Activated CD8-positive, alpha-beta T cell treated with anti-CD3 and anti-CD28 coated beads for 36 hours (primary cell): Measurements from ENCODE around the gene DNAI1. TPM values are rescaled to one million over a fixed set of nuclear protein-coding genes. Genes with fewer than 3 reads are reported as not detected.

Experiments used
- ATAC-seq: fragments of 200-7000 bp; cut with Tn5 transposase; one replicate; pipeline ENCODE4 v1.10.0; 2021; ENCODE audit warnings: mild to moderate bottlenecking, moderate library complexity
- CTCF ChIA-PET: fragments of 350-600 bp; sonication (Branson Sonifier 250); formaldehyde crosslinking; loops from one replicate; lab custom pipeline; 2021; ENCODE audit warnings: antibody characterized with exemption; lab: Charles Lee
- POLR2A ChIA-PET: fragments of 350-600 bp; sonication (Branson Sonifier 250); formaldehyde crosslinking; loops from one replicate; lab custom pipeline; 2021; ENCODE audit warnings: antibody characterized with exemption; lab: Charles Lee
- DNase-seq: peaks from one replicate; pipeline ENCODE4 v3.0.0-alpha.2; 2020
- H3K27ac Mint-ChIP-seq: one replicate; pipeline ENCODE4 v1.8.0; 2021; ENCODE audit warnings: mild to moderate bottlenecking, mixed read lengths
- H3K27me3 Mint-ChIP-seq: one replicate; pipeline ENCODE4 v1.8.0; 2021; ENCODE audit warnings: mixed read lengths
- H3K36me3 Mint-ChIP-seq: one replicate; pipeline ENCODE4 v1.8.0; 2021; ENCODE audit warnings: low read depth, mixed read lengths
- H3K4me1 Mint-ChIP-seq: one replicate; pipeline ENCODE4 v1.8.0; 2021; ENCODE audit warnings: low read depth, mixed read lengths
- H3K4me3 Mint-ChIP-seq: one replicate; pipeline ENCODE4 v1.8.0; 2021; ENCODE audit warnings: mild to moderate bottlenecking, moderate library complexity, mixed read lengths
- H3K9me3 Mint-ChIP-seq: one replicate; pipeline ENCODE4 v1.8.0; 2021; ENCODE audit warnings: mixed read lengths
- intact Hi-C: fragments of 100-400 bp; cut with micrococcal nuclease; formaldehyde crosslinking; loops from one replicate; pipeline ENCODE4 v1.10.0; 2022
- total RNA-seq, 2 experiments: library from RNA; stranded (reverse); gene quantifications; one replicate each; pipeline ENCODE4 v1.2.3, GENCODE V29; 2021
- TF ChIP-seq, protein P1 (sequence below): fragments of 200-600 bp; IDR thresholded peaks from one replicate; pipeline ENCODE4 v1.8.0; 2022; ENCODE audit warnings: antibody characterized with exemption, mild to moderate bottlenecking

Gene DNAI1
- total RNA-seq, 2 experiments from 2014 or later: 0.18 TPM; not detected in 1

DNA sequence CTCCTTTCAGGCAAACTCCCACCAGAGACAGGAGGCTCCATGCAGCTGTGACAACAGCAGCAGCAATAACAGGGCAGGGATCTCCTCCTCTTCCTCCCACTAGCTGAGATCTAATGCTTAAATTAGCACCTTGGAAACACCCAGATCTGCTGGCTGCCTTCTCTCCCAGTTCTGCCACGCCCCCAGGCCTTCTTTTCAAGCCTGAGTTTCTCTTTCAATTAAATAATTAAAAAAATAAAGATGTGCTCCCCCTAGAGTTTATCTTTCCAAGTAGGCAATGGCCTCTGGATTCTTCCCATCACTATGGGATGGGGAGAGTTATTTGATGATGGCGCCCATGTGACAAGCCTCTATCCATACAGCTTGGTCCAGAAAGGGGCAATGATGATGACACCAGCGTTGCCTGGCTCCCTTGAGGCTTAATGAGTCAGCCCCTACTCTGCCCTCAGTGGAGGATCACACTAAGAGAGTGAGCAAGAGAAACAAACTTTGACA, 4.0 kb upstream of the DNAI1 start:
- TF ChIP-seq, protein P1, sequence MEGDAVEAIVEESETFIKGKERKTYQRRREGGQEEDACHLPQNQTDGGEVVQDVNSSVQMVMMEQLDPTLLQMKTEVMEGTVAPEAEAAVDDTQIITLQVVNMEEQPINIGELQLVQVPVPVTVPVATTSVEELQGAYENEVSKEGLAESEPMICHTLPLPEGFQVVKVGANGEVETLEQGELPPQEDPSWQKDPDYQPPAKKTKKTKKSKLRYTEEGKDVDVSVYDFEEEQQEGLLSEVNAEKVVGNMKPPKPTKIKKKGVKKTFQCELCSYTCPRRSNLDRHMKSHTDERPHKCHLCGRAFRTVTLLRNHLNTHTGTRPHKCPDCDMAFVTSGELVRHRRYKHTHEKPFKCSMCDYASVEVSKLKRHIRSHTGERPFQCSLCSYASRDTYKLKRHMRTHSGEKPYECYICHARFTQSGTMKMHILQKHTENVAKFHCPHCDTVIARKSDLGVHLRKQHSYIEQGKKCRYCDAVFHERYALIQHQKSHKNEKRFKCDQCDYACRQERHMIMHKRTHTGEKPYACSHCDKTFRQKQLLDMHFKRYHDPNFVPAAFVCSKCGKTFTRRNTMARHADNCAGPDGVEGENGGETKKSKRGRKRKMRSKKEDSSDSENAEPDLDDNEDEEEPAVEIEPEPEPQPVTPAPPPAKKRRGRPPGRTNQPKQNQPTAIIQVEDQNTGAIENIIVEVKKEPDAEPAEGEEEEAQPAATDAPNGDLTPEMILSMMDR: no peak
- DNase-seq (peak; percentile 65), ATAC-seq (peak; percentile 38)
- peaks cover 48% of the 10 kb centered on the region for H3K4me1 Mint-ChIP-seq
- peaks cover 2% of the 10 kb centered on the region for H3K27me3 Mint-ChIP-seq
- H3K36me3 Mint-ChIP-seq: no peaks in the 10 kb centered on the region
- CTCF ChIA-PET: interaction anchor here (0.8 to 4.6 kb wide), 9 partner anchors 8 to 117 kb away, joined by 3 to 18 read pairs (median 4); no protein-coding TSS in a partner anchor
- no peaks in the 10 kb centered on the region for H3K9me3 Mint-ChIP-seq
- H3K4me3 Mint-ChIP-seq: no peak overlapping the region
- POLR2A ChIA-PET: no interaction called here
- intact Hi-C loops: no loop called here
- H3K27ac Mint-ChIP-seq: no peak overlapping the region

DNA sequence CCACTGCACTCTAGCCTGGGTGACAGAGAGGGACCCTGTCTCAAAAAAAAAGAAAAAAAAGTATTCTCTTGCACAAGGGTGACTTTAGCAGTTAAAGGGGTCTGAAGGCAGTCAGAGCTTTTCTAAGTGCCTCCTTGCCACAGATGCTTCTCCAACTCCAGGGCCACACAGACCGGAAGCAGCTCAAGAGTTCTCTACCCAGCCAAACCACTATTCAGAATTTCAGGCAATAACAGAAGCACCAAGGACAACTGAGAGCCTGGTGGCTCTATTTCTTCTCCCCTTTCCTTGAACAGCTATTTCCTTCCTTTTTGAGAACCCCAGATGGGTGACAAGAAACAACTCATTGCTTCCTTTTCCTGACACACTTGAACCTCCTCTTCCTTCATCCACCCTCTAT, 2.5 kb upstream of the DNAI1 start:
- H3K4me3 Mint-ChIP-seq: peak overlapping the region; percentile 5
- no peaks in the 10 kb centered on the region for H3K36me3 Mint-ChIP-seq
- POLR2A ChIA-PET: interaction anchor here (1.3 kb wide), 1 partner anchor 155 kb away, joined by 4 read pairs; no protein-coding TSS in a partner anchor
- CTCF ChIA-PET: interaction anchor here (0.7 to 4.6 kb wide), 7 partner anchors 24 to 148 kb away, joined by 3 to 18 read pairs (median 3); partner anchors contain the start of gene MYORG
- no peak overlapping the region for H3K27ac Mint-ChIP-seq
- ATAC-seq (no peak), DNase-seq (no peak)
- no peaks in the 10 kb centered on the region for H3K9me3 Mint-ChIP-seq
- intact Hi-C loops: no loop called here
- H3K27me3 Mint-ChIP-seq: peaks cover 5% of the 10 kb centered on the region
- TF ChIP-seq, protein P1: no peak
- H3K4me1 Mint-ChIP-seq: peaks cover 50% of the 10 kb centered on the region

GRCh38 chr9:34456746-34457145, 1.9 kb upstream of the DNAI1 start:
- intact Hi-C loops: no loop called here
- Mint-ChIP-seq H3K4me3 (peak overlapping the region; percentile 86), H3K27ac (no peak overlapping the region), H3K9me3 (no peaks in the 10 kb centered on the region), H3K36me3 (no peaks in the 10 kb centered on the region), H3K27me3 (peaks cover 9% of the 10 kb centered on the region), H3K4me1 (peaks cover 44% of the 10 kb centered on the region)
- DNase-seq (no peak), ATAC-seq (no peak)
- ChIA-PET CTCF (interaction anchor here (1.0 to 4.6 kb wide), 6 partner anchors 25 to 147 kb away, joined by 3 to 18 read pairs (median 4); no protein-coding TSS in a partner anchor), POLR2A (interaction anchor here (0.7 to 1.3 kb wide), 3 partner anchors 12 to 154 kb away, joined by 3 to 4 read pairs (median 4); no protein-coding TSS in a partner anchor)
- TF ChIP-seq, protein P1: no peak

GRCh38 chr9:34457266-34458012, 1.2 kb upstream of the DNAI1 start:
- DNase-seq (peak; percentile 33), ATAC-seq (no peak)
- H3K9me3 Mint-ChIP-seq: no peaks in the 10 kb centered on the region
- TF ChIP-seq, protein P1: no peak
- ChIA-PET POLR2A (interaction anchor here (0.7 to 1.0 kb wide), 3 partner anchors 8 to 134 kb away, joined by 3 to 4 read pairs (median 3); no protein-coding TSS in a partner anchor), CTCF (interaction anchor here (1.0 to 1.9 kb wide), 4 partner anchors 26 to 134 kb away, joined by 3 to 7 read pairs (median 4); no protein-coding TSS in a partner anchor)
- no peaks in the 10 kb centered on the region for H3K36me3 Mint-ChIP-seq
- peak overlapping the region; percentile 86 for H3K4me3 Mint-ChIP-seq
- intact Hi-C loops: no loop called here
- H3K27ac Mint-ChIP-seq: peak overlapping the region; percentile 78
- peaks cover 42% of the 10 kb centered on the region for H3K4me1 Mint-ChIP-seq
- H3K27me3 Mint-ChIP-seq: peaks cover 9% of the 10 kb centered on the region
